Measurements from ENCODE around the gene SPAG8.

The SPAG8 gene

DNA sequence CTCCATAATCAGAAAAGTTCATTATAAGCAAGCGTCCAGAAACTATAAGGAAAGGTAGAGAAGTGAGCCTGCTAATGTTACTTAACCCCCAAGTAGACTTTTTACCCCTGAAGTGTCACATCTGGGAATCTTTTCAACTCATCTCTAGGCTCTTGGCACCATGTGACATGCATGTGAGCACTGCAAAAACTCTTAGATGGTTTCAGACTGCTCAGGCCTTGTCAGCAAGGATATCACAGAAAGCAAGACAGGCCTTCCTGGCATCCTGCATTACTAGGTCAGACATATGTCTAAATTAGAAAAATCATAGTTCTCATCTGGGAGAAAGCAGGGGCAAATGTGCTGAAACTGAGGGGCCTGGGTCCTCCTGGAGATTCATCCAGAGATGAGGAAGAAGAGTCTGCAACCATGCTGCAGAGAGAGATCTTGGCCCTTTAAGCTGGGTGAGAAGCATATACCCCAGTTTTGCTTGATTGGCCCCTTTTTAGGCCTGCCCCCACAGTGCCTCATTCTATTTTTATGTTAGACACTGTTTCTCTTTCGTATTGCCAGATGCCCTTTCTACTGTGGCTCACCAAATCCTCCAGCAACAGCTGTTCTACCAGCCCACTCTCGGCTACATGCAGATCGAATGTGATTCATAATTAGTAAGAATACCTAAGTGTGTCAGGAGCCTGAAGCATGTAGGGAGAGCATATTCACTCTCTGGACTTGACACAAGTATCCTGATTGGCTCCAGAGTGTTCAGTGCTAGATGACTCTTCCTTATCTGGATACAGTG is 35.9 kb upstream of the SPAG8 start:
- Histone ChIP-seq H3K27me3 (ENCODE audit: control insufficient read depth in 1 of 2, insufficient read depth in 2 of 2, low read length in 2 of 2) (no peaks in the 10 kb centered on the region), H3K4me1 (ENCODE audit: insufficient read depth, low read length) (peaks cover 31% of the 10 kb centered on the region), H3K27ac (ENCODE audit: low read depth, low read length) (peak overlapping the region; percentile 41), H3K36me3 (ENCODE audit: insufficient read depth, low read length) (peaks cover 24% of the 10 kb centered on the region), H3K9me3 (ENCODE audit: low read length) (no peaks in the 10 kb centered on the region), H3K9ac (ENCODE audit: low read length) (no peak overlapping the region), H3K4me3 (ENCODE audit: low read depth in 1 of 2, low read length in 2 of 2) (no peak overlapping the region)

DNA sequence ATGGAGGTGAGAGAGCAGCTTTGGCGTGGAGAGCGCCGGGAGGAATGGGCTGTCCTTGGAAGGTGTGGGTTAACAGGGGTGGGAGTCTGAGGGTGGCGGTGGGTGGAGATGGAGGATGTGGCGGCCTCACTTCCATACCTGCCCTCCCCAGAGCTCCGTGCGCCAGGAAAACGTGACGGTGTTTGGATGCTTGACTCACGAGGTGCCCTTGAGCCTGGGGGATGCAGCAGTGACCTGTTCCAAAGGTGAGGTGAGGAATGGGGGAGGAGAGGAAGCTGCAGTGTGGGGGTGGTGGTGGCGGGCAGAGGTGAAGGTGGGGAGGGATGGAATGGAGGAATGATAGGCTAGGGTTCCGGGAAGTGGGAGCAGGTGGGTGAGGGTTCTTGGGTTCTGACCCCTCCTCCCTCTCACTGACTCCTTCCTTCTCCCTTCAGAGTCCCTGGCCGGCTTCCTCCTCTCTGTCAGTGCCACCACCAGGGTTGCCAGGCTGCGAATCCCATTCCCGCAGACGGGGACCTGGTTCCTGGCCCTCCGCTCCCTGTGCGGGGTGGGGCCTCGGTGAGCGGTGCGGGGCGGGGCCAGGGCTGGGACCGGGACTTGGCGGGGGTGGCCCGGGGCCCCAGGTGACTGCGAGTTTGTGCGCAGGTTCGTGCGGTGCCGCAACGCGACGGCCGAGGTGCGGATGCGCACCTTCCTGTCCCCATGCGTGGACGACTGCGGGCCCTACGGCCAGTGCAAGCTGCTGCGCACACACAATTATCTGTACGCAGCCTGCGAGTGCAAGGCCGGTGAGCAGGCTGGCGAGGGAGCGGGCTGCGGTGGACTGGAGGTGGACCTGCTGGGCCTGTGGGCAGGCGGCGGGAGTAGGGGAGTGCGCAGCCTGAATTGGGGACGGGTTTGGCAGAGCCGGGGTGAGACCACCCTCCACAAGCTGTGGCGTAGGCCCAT is 34.0 kb upstream of the SPAG8 start:
- H3K9me3 ChIP-seq (ENCODE audit: low read length) = no peaks in the 10 kb centered on the region

GRCh38 chr9:35844628-35845270 is 32.7 kb upstream of the SPAG8 start:
- peaks cover 31% of the 10 kb centered on the region for H3K4me1 ChIP-seq (ENCODE audit: insufficient read depth, low read length)
- peak overlapping the region; percentile 57 for H3K27ac ChIP-seq (ENCODE audit: low read depth, low read length)
- H3K4me3 ChIP-seq (ENCODE audit: low read depth in 1 of 2, low read length in 2 of 2) = peak overlapping the region in 1 of 2 donors; percentile 12
- no peaks in the 10 kb centered on the region for H3K27me3 ChIP-seq (ENCODE audit: control insufficient read depth in 1 of 2, insufficient read depth in 2 of 2, low read length in 2 of 2)
- H3K9me3 ChIP-seq (ENCODE audit: low read length) = no peaks in the 10 kb centered on the region
- H3K9ac ChIP-seq (ENCODE audit: low read length) = no peak overlapping the region
- H3K36me3 ChIP-seq (ENCODE audit: insufficient read depth, low read length) = peaks cover 24% of the 10 kb centered on the region

More for the DNA sequence above, 34.0 kb upstream of the SPAG8 start:
- H3K4me3 ChIP-seq (ENCODE audit: low read depth in 1 of 2, low read length in 2 of 2) = no peak overlapping the region
- H3K4me1 ChIP-seq (ENCODE audit: insufficient read depth, low read length) = peaks cover 31% of the 10 kb centered on the region
- H3K27me3 ChIP-seq (ENCODE audit: control insufficient read depth in 1 of 2, insufficient read depth in 2 of 2, low read length in 2 of 2) = no peaks in the 10 kb centered on the region
- peaks cover 24% of the 10 kb centered on the region for H3K36me3 ChIP-seq (ENCODE audit: insufficient read depth, low read length)
- H3K9ac ChIP-seq (ENCODE audit: low read length) = no peak overlapping the region
- H3K27ac ChIP-seq (ENCODE audit: low read depth, low read length) = peak overlapping the region; percentile 24

GRCh38 chr9:35842795-35843194 is 30.7 kb upstream of the SPAG8 start:
- Histone ChIP-seq H3K4me1 (ENCODE audit: insufficient read depth, low read length) (peaks cover 24% of the 10 kb centered on the region), H3K9me3 (ENCODE audit: low read length) (no peaks in the 10 kb centered on the region), H3K36me3 (ENCODE audit: insufficient read depth, low read length) (peaks cover 17% of the 10 kb centered on the region), H3K9ac (ENCODE audit: low read length) (no peak overlapping the region), H3K27me3 (ENCODE audit: control insufficient read depth in 1 of 2, insufficient read depth in 2 of 2, low read length in 2 of 2) (no peaks in the 10 kb centered on the region), H3K27ac (ENCODE audit: low read depth, low read length) (no peak overlapping the region), H3K4me3 (ENCODE audit: low read depth in 1 of 2, low read length in 2 of 2) (no peak overlapping the region)

DNA sequence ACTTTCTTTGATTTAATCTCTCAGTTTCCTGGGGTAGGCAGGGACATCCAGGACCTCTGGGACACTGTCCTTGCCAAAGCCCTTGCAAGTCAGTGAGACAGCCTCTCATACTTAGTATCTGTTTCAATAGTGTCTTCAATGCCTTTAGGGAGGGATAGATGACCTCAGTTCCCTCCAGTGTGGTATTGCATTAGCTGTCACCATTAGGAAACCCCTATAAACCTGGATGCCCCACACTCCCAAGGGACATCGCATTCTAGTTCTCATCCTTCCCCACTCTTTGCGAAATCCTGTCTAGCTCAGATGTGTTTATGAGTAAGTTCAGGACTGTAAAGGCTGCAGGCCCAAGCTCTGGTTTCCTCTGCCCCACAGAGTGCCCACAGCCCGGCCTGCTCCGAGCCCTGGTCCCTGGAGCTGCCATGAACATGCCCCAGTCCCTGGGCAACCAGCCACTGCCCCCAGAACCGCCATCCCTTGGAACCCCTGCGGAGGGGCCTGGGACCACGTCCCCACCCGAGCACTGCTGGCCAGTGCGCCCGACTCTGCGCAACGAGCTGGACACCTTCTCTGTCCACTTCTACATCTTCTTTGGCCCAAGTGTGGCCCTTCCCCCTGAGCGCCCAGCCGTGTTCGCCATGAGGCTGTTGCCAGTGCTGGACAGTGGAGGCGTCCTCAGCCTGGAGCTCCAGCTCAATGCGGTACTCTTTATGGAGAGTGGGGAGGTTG is 30.1 kb upstream of the SPAG8 start:
- Histone ChIP-seq H3K36me3 (ENCODE audit: insufficient read depth, low read length) (peaks cover 11% of the 10 kb centered on the region), H3K9me3 (ENCODE audit: low read length) (no peaks in the 10 kb centered on the region), H3K9ac (ENCODE audit: low read length) (no peak overlapping the region), H3K27me3 (ENCODE audit: control insufficient read depth in 1 of 2, insufficient read depth in 2 of 2, low read length in 2 of 2) (no peaks in the 10 kb centered on the region), H3K27ac (ENCODE audit: low read depth, low read length) (no peak overlapping the region), H3K4me1 (ENCODE audit: insufficient read depth, low read length) (peaks cover 19% of the 10 kb centered on the region), H3K4me3 (ENCODE audit: low read depth in 1 of 2, low read length in 2 of 2) (no peak overlapping the region)

DNA sequence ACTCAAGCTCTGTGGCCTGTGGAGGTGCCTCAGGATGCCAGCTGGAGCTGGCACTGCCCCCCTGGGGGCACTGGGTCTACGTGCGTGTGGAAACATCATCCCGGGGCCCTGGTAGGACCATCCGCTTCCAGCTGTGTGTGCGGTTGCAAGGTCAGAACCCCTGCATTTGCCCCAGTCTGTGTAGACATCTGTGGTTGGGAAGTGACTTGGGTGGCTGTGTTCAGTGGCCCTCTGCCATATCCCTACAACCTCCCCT is 29.5 kb upstream of the SPAG8 start:
- no peak overlapping the region for H3K9ac ChIP-seq (ENCODE audit: low read length)
- peaks cover 5% of the 10 kb centered on the region for H3K36me3 ChIP-seq (ENCODE audit: insufficient read depth, low read length)
- no peaks in the 10 kb centered on the region for H3K27me3 ChIP-seq (ENCODE audit: control insufficient read depth in 1 of 2, insufficient read depth in 2 of 2, low read length in 2 of 2)
- no peak overlapping the region for H3K4me3 ChIP-seq (ENCODE audit: low read depth in 1 of 2, low read length in 2 of 2)
- peaks cover 19% of the 10 kb centered on the region for H3K4me1 ChIP-seq (ENCODE audit: insufficient read depth, low read length)
- H3K9me3 ChIP-seq (ENCODE audit: low read length) = no peaks in the 10 kb centered on the region
- no peak overlapping the region for H3K27ac ChIP-seq (ENCODE audit: low read depth, low read length)

GRCh38 chr9:35840881-35841644 is 29.0 kb upstream of the SPAG8 start:
- no peak overlapping the region for H3K4me3 ChIP-seq (ENCODE audit: low read depth in 1 of 2, low read length in 2 of 2)
- H3K27me3 ChIP-seq (ENCODE audit: control insufficient read depth in 1 of 2, insufficient read depth in 2 of 2, low read length in 2 of 2) = no peaks in the 10 kb centered on the region
- no peak overlapping the region for H3K27ac ChIP-seq (ENCODE audit: low read depth, low read length)
- H3K36me3 ChIP-seq (ENCODE audit: insufficient read depth, low read length) = peaks cover 4% of the 10 kb centered on the region
- peaks cover 19% of the 10 kb centered on the region for H3K4me1 ChIP-seq (ENCODE audit: insufficient read depth, low read length)
- no peaks in the 10 kb centered on the region for H3K9me3 ChIP-seq (ENCODE audit: low read length)
- H3K9ac ChIP-seq (ENCODE audit: low read length) = no peak overlapping the region

- Histone ChIP-seq H3K9me3 (ENCODE audit: low read length) (no peaks in the 10 kb centered on the region), H3K27ac (ENCODE audit: low read depth, low read length) (no peak overlapping the region), H3K9ac (ENCODE audit: low read length) (no peak overlapping the region), H3K4me3 (ENCODE audit: low read depth in 1 of 2, low read length in 2 of 2) (no peak overlapping the region), H3K4me1 (ENCODE audit: insufficient read depth, low read length) (peaks cover 10% of the 10 kb centered on the region), H3K27me3 (ENCODE audit: control insufficient read depth in 1 of 2, insufficient read depth in 2 of 2, low read length in 2 of 2) (no peaks in the 10 kb centered on the region), H3K36me3 (ENCODE audit: insufficient read depth, low read length) (peaks cover 4% of the 10 kb centered on the region)
Measured at GRCh38 chr9:35839926-35840325, 27.9 kb upstream of the SPAG8 start.

DNA sequence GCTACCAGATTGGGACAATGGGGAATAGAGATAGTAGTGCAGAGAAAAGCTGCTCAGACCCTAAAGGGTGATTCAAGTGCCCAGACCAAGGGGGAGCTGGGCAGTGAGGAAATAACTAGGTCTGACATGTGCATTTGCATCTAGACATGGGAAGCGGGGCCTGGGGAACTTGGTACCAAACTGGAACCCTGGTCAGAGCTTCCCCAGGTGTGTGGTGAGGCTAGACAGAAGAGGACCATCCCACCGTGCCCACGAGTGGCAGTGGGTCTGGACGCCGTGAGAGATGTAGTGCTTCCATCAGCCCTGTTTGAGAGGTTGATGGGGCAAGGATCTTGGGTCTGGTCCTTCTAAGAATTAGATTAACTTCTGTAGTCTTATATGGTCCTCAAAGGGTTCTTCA is 24.5 kb upstream of the SPAG8 start:
- Histone ChIP-seq H3K36me3 (ENCODE audit: insufficient read depth, low read length) (no peaks in the 10 kb centered on the region), H3K4me3 (ENCODE audit: low read depth in 1 of 2, low read length in 2 of 2) (no peak overlapping the region), H3K4me1 (ENCODE audit: insufficient read depth, low read length) (peaks cover 10% of the 10 kb centered on the region), H3K9me3 (ENCODE audit: low read length) (no peaks in the 10 kb centered on the region), H3K27me3 (ENCODE audit: control insufficient read depth in 1 of 2, insufficient read depth in 2 of 2, low read length in 2 of 2) (no peaks in the 10 kb centered on the region), H3K9ac (ENCODE audit: low read length) (no peak overlapping the region), H3K27ac (ENCODE audit: low read depth, low read length) (no peak overlapping the region)

DNA sequence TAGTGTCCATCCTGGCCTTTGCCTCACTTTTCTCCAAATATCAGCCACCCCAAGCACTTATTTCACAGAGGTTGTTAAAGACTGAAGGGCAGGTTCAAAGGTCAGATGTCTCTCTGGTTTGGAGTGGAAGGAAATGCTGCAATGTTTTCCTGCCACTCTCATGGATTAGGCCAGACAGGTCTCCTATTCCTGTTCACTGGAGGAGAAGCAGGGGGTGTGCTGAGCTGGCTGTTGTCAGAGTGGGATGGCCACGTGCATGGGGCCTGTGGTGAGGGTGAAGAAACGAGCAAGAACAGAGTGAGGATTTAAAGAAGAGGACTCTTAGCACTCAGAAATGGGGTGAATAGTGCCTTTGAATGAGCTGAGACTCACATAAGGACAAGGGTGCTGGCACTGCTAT is 23.7 kb upstream of the SPAG8 start:
- Histone ChIP-seq H3K36me3 (ENCODE audit: insufficient read depth, low read length) (no peaks in the 10 kb centered on the region), H3K9ac (ENCODE audit: low read length) (no peak overlapping the region), H3K27ac (ENCODE audit: low read depth, low read length) (no peak overlapping the region), H3K4me1 (ENCODE audit: insufficient read depth, low read length) (peaks cover 18% of the 10 kb centered on the region), H3K4me3 (ENCODE audit: low read depth in 1 of 2, low read length in 2 of 2) (no peak overlapping the region), H3K9me3 (ENCODE audit: low read length) (no peaks in the 10 kb centered on the region), H3K27me3 (ENCODE audit: control insufficient read depth in 1 of 2, insufficient read depth in 2 of 2, low read length in 2 of 2) (no peaks in the 10 kb centered on the region)
